ENCODE measurements around the gene NTM.

Gene NTM

GRCh38 chr11:131833366-131833765, 463.0 kb downstream of the NTM start:
- no peak for DNase-seq (ENCODE audit: low spot score)
- no CpG with 5 or more reads among the region's 2 CpGs for WGBS, 2 donors (ENCODE audit: extremely low coverage in 2 of 2, insufficient read length in 2 of 2, insufficient replicate concordance in 1 of 2)

GRCh38 chr11:131837562-131837961, 467.1 kb downstream of the NTM start:
- Histone ChIP-seq H3K27ac (replicated peaks; ENCODE audit: low read length) (no peak overlapping the region), H3K4me3 (ENCODE audit: low read length in 2 of 2) (no peak overlapping the region), H3K4me2 (ENCODE audit: insufficient read depth, low read length, poor library complexity, severe bottlenecking) (no peak overlapping the region), H2BK5ac (ENCODE audit: low read length) (no peak overlapping the region), H4K8ac (ENCODE audit: low read depth, low read length) (no peak overlapping the region), H2BK12ac (ENCODE audit: low read length) (peak overlapping the region; percentile 91), H3K27me3 (ENCODE audit: control insufficient read depth in 3 of 3, insufficient read depth in 3 of 3, low read depth in 1 of 3, low read length in 3 of 3) (no peaks in the 10 kb centered on the region), H2AFZ (ENCODE audit: low read length) (no peak overlapping the region), H2BK120ac (ENCODE audit: low read depth, low read length) (no peak overlapping the region), H3K23ac (ENCODE audit: low read depth, low read length, poor library complexity) (no peak overlapping the region), H3K14ac (ENCODE audit: low read length) (no peak overlapping the region), H3K4me1 (ENCODE audit: control insufficient read depth in 2 of 2, insufficient read depth in 1 of 2, low read depth in 1 of 2, low read length in 2 of 2) (no peaks in the 10 kb centered on the region), H3K79me1 (ENCODE audit: low read depth, low read length) (no peaks in the 10 kb centered on the region), H2AK5ac (ENCODE audit: low read depth, low read length) (no peak overlapping the region), H3K18ac (ENCODE audit: low read length) (peak overlapping the region; percentile 70), H3K4ac (ENCODE audit: low read length) (no peak overlapping the region), H3K9ac (ENCODE audit: low read depth, low read length, poor library complexity) (no peak overlapping the region), H3K36me3 (replicated peaks in 1 of 2; ENCODE audit: control insufficient read depth in 2 of 2, insufficient read depth in 2 of 2, low read length in 2 of 2) (no peaks in the 10 kb centered on the region), H4K91ac (ENCODE audit: low read depth, low read length, poor library complexity) (no peak overlapping the region), H3K9me3 (replicated peaks in 1 of 2; ENCODE audit: control insufficient read depth in 2 of 2, insufficient read depth in 1 of 2, low read depth in 1 of 2, low read length in 2 of 2) (no peaks in the 10 kb centered on the region), H2BK15ac (ENCODE audit: low read length) (no peak overlapping the region)
- DNase-seq (ENCODE audit: low spot score), result no peak
- WGBS, 2 donors (ENCODE audit: extremely low coverage in 2 of 2, insufficient read length in 2 of 2, insufficient replicate concordance in 1 of 2), result no CpG with 5 or more reads among the region's 14 CpGs

More at GRCh38 chr11:131833366-131833765, 463.0 kb downstream of the NTM start:
- no peak overlapping the region for H2BK12ac ChIP-seq (ENCODE audit: low read length)
- no peak overlapping the region for H3K9ac ChIP-seq (ENCODE audit: low read depth, low read length, poor library complexity)
- no peak overlapping the region for H2AK5ac ChIP-seq (ENCODE audit: low read depth, low read length)
- H3K79me1 ChIP-seq (ENCODE audit: low read depth, low read length), result no peaks in the 10 kb centered on the region
- H3K4me1 ChIP-seq (ENCODE audit: control insufficient read depth in 2 of 2, insufficient read depth in 1 of 2, low read depth in 1 of 2, low read length in 2 of 2), result no peaks in the 10 kb centered on the region
- H3K14ac ChIP-seq (ENCODE audit: low read length), result no peak overlapping the region
- H2AFZ ChIP-seq (ENCODE audit: low read length), result no peak overlapping the region
- H4K8ac ChIP-seq (ENCODE audit: low read depth, low read length), result no peak overlapping the region
- no peak overlapping the region for H3K4me3 ChIP-seq (ENCODE audit: low read length in 2 of 2)
- no peak overlapping the region for H2BK15ac ChIP-seq (ENCODE audit: low read length)
- H3K27ac ChIP-seq (replicated peaks; ENCODE audit: low read length), result no peak overlapping the region
- H3K9me3 ChIP-seq (replicated peaks in 1 of 2; ENCODE audit: control insufficient read depth in 2 of 2, insufficient read depth in 1 of 2, low read depth in 1 of 2, low read length in 2 of 2), result no peaks in the 10 kb centered on the region
- no peaks in the 10 kb centered on the region for H3K36me3 ChIP-seq (replicated peaks in 1 of 2; ENCODE audit: control insufficient read depth in 2 of 2, insufficient read depth in 2 of 2, low read length in 2 of 2)
- H3K4ac ChIP-seq (ENCODE audit: low read length), result no peak overlapping the region
- H2BK5ac ChIP-seq (ENCODE audit: low read length), result no peak overlapping the region
- no peak overlapping the region for H2BK120ac ChIP-seq (ENCODE audit: low read depth, low read length)
- H3K23ac ChIP-seq (ENCODE audit: low read depth, low read length, poor library complexity), result no peak overlapping the region
- no peaks in the 10 kb centered on the region for H3K27me3 ChIP-seq (ENCODE audit: control insufficient read depth in 3 of 3, insufficient read depth in 3 of 3, low read depth in 1 of 3, low read length in 3 of 3)
- H3K4me2 ChIP-seq (ENCODE audit: insufficient read depth, low read length, poor library complexity, severe bottlenecking), result no peak overlapping the region
- no peak overlapping the region for H3K18ac ChIP-seq (ENCODE audit: low read length)
- H4K91ac ChIP-seq (ENCODE audit: low read depth, low read length, poor library complexity), result no peak overlapping the region

GRCh38 chr11:131838016-131838415, 467.6 kb downstream of the NTM start:
- H3K4me2 ChIP-seq (ENCODE audit: insufficient read depth, low read length, poor library complexity, severe bottlenecking), result no peak overlapping the region
- H3K27me3 ChIP-seq (ENCODE audit: control insufficient read depth in 3 of 3, insufficient read depth in 3 of 3, low read depth in 1 of 3, low read length in 3 of 3), result no peaks in the 10 kb centered on the region
- no peaks in the 10 kb centered on the region for H3K79me1 ChIP-seq (ENCODE audit: low read depth, low read length)
- no peaks in the 10 kb centered on the region for H3K4me1 ChIP-seq (ENCODE audit: control insufficient read depth in 2 of 2, insufficient read depth in 1 of 2, low read depth in 1 of 2, low read length in 2 of 2)
- no peak overlapping the region for H2AFZ ChIP-seq (ENCODE audit: low read length)
- H3K9me3 ChIP-seq (replicated peaks in 1 of 2; ENCODE audit: control insufficient read depth in 2 of 2, insufficient read depth in 1 of 2, low read depth in 1 of 2, low read length in 2 of 2), result no peaks in the 10 kb centered on the region
- no peak overlapping the region for H3K23ac ChIP-seq (ENCODE audit: low read depth, low read length, poor library complexity)
- WGBS, 2 donors (ENCODE audit: extremely low coverage in 2 of 2, insufficient read length in 2 of 2, insufficient replicate concordance in 1 of 2), result no CpG with 5 or more reads among the region's 12 CpGs
- H2BK120ac ChIP-seq (ENCODE audit: low read depth, low read length), result no peak overlapping the region
- no peak overlapping the region for H2BK5ac ChIP-seq (ENCODE audit: low read length)
- DNase-seq (ENCODE audit: low spot score), result no peak
- no peak overlapping the region for H3K27ac ChIP-seq (replicated peaks; ENCODE audit: low read length)
- no peak overlapping the region for H4K91ac ChIP-seq (ENCODE audit: low read depth, low read length, poor library complexity)
- no peak overlapping the region for H4K8ac ChIP-seq (ENCODE audit: low read depth, low read length)
- no peak overlapping the region for H3K18ac ChIP-seq (ENCODE audit: low read length)
- H2BK15ac ChIP-seq (ENCODE audit: low read length), result no peak overlapping the region
- no peak overlapping the region for H3K14ac ChIP-seq (ENCODE audit: low read length)
- no peak overlapping the region for H3K4me3 ChIP-seq (ENCODE audit: low read length in 2 of 2)
- H3K36me3 ChIP-seq (replicated peaks in 1 of 2; ENCODE audit: control insufficient read depth in 2 of 2, insufficient read depth in 2 of 2, low read length in 2 of 2), result no peaks in the 10 kb centered on the region
- H3K9ac ChIP-seq (ENCODE audit: low read depth, low read length, poor library complexity), result no peak overlapping the region
- H3K4ac ChIP-seq (ENCODE audit: low read length), result no peak overlapping the region
- no peak overlapping the region for H2AK5ac ChIP-seq (ENCODE audit: low read depth, low read length)
- H2BK12ac ChIP-seq (ENCODE audit: low read length), result no peak overlapping the region

GRCh38 chr11:131839326-131839725, 468.9 kb downstream of the NTM start:
- H3K4me2 ChIP-seq (ENCODE audit: insufficient read depth, low read length, poor library complexity, severe bottlenecking), result no peak overlapping the region
- no peak overlapping the region for H3K18ac ChIP-seq (ENCODE audit: low read length)
- WGBS, 2 donors (ENCODE audit: extremely low coverage in 2 of 2, insufficient read length in 2 of 2, insufficient replicate concordance in 1 of 2), result no CpG with 5 or more reads among the region's 2 CpGs
- no peaks in the 10 kb centered on the region for H3K9me3 ChIP-seq (replicated peaks in 1 of 2; ENCODE audit: control insufficient read depth in 2 of 2, insufficient read depth in 1 of 2, low read depth in 1 of 2, low read length in 2 of 2)
- H4K8ac ChIP-seq (ENCODE audit: low read depth, low read length), result no peak overlapping the region
- no peak overlapping the region for H3K23ac ChIP-seq (ENCODE audit: low read depth, low read length, poor library complexity)
- no peaks in the 10 kb centered on the region for H3K4me1 ChIP-seq (ENCODE audit: control insufficient read depth in 2 of 2, insufficient read depth in 1 of 2, low read depth in 1 of 2, low read length in 2 of 2)
- DNase-seq (ENCODE audit: low spot score), result no peak
- no peak overlapping the region for H3K14ac ChIP-seq (ENCODE audit: low read length)
- H2BK15ac ChIP-seq (ENCODE audit: low read length), result no peak overlapping the region
- no peak overlapping the region for H3K27ac ChIP-seq (replicated peaks; ENCODE audit: low read length)
- no peak overlapping the region for H2BK12ac ChIP-seq (ENCODE audit: low read length)
- H3K36me3 ChIP-seq (replicated peaks in 1 of 2; ENCODE audit: control insufficient read depth in 2 of 2, insufficient read depth in 2 of 2, low read length in 2 of 2), result no peaks in the 10 kb centered on the region
- no peak overlapping the region for H4K91ac ChIP-seq (ENCODE audit: low read depth, low read length, poor library complexity)
- H3K9ac ChIP-seq (ENCODE audit: low read depth, low read length, poor library complexity), result no peak overlapping the region
- no peak overlapping the region for H2AFZ ChIP-seq (ENCODE audit: low read length)
- no peaks in the 10 kb centered on the region for H3K79me1 ChIP-seq (ENCODE audit: low read depth, low read length)
- H2AK5ac ChIP-seq (ENCODE audit: low read depth, low read length), result no peak overlapping the region
- no peaks in the 10 kb centered on the region for H3K27me3 ChIP-seq (ENCODE audit: control insufficient read depth in 3 of 3, insufficient read depth in 3 of 3, low read depth in 1 of 3, low read length in 3 of 3)
- no peak overlapping the region for H2BK5ac ChIP-seq (ENCODE audit: low read length)
- H2BK120ac ChIP-seq (ENCODE audit: low read depth, low read length), result no peak overlapping the region
- no peak overlapping the region for H3K4me3 ChIP-seq (ENCODE audit: low read length in 2 of 2)
- H3K4ac ChIP-seq (ENCODE audit: low read length), result no peak overlapping the region

Data from neuronal stem cell (in vitro differentiated cells).